Measurements from ENCODE around the gene TRIM14.

GRCh38 chr9:98040212-98040611 is 78.8 kb downstream of the TRIM14 start:
- TF ChIP-seq CTCF (IDR thresholded peaks at IDR 0.05) (no peak), POLR2A (IDR thresholded peaks at IDR 0.05) (no peak)
